Activated CD4-positive, alpha-beta T cell treated with anti-CD3 and anti-CD28 coated beads, Interleukin-2, Interleukin-6, amounts not matched to agents 100 ng/mL and 50 ng/mL, durations not matched to agents 16 hours and 8 hours (primary cell): ENCODE measurements around the gene ZNF142.

Experiments
- DNase-seq: peaks from one replicate; pipeline ENCODE4 v3.0.0-alpha.2; 2020

Gene ZNF142

DNA sequence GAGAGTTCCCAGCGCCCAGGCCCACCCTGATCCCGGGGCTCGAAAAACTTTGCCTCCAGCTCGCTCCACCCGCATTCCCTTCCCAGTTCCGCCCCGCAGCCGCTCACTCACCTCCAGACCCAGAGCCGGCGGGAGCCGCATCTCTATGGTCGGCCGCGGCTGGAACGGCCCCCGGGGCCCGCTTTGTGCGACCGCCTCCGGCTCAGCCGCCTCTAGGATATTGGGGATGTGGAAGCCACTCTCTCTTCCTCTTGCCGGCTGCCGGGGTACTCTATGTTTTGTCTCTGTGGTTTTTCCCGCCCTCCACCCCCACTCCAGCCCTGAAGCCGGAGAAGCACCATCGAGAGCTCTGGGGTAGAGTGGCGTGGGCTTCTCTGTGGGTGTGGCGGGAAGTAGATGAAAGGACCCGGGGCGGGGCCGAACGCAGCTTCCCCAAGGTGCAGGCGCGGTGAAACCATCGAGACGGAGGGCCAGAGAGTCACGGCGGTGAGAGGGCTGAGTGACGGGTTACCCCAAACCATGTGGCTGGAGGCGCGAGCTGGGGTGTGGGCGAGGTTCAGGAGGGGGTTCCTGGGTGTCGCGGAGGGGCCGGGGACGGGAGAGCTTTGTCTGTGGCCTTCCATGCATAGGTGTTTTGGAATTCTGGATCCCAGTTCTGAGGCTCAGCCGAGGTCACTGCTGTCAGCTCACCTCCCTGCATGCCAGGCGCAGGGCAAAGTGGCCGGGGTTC is at the start of gene ZNF142, which contains the start of gene BCS1L:
Gene ZNF142, minus strand, starts transcription at position 366 of the 730 bp plus-strand sequence. CDS start 3,194 bp downstream, outside the sequence.
Gene BCS1L, plus strand, starts transcription at position 426 of the 730 bp plus-strand sequence. CDS start 1,305 bp downstream, outside the sequence.
- DNase-seq = peak; percentile 97

DNA sequence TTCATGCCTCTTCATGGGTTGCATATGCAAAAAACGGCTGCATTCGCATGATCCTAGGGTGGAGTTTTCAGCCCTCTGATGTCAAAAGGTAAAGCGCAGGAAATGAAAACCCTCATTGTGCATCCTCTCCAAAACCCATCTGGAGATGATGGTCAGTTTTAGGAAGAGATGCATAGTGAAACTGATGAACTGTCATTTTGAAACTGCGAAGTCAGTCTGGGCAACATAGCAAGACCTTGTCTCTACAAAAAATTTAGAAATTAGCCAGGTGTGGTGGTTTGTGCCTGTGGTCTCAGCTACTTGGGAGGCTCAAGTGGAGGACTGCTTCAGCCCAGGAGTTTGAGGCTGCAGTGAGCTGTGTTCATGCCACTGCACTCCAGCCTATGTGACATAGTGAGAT is 48.7 kb upstream of the ZNF142 start:
- peak; percentile 70 for DNase-seq

GRCh38 chr2:218703341-218703740 is 43.9 kb upstream of the ZNF142 start:
- DNase-seq = no peak

DNA sequence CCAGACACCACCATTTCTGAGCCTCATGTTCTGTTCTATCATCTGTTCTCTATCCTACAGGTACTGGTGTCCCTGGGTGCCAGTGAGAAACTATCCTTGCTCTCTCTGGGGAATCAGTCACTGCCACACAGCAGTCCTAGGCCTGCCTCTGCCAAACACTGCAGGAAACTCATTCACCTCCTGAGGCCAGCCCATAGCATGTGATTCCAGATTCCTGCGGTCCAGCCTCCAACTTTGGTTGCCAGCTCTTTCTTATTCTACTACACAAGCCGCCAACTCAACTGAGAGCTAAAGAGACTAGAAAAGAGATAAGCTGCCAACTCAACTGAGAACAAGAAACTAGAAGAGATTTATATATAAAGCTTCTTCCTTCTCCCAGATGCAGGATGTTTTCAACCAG is 42.4 kb upstream of the ZNF142 start:
- DNase-seq = no peak

GRCh38 chr2:218698885-218699284 is 39.5 kb upstream of the ZNF142 start:
- no peak for DNase-seq

DNA sequence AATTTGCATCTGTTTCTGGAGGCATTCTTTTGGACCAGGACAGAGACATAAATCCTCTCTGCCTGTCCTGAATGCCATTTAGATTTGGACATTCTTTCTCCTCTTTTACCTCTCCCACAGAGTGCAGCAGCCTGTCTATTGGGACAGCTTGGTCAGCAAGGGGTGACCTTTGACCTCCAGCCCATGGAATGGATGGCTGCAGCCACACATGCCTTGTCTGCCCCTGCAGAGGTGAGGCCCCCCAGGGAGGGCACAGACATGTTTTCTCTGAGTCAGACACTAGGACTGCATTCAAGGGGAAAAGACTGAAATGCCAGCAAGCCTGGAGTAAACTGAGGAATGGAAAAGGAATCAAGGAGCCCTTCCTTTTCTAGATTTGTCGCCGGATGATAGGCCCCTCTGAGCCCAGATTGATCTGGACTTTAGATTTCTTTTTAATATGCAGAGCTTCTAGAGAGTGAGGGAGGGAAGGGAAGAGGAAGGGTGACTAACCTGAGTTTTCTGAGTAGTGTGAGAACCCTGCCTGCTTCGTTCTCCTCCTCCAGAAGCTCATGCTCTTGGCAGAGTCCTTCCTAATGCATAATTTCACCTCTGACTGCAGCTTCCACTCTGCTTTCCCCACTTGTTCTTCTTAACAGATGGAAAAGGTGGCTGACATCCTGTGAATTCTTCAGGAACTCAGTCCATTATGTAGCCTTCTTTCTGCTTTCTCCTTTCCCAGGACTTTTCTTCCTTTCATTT is 35.2 kb upstream of the ZNF142 start:
- DNase-seq = no peak

DNA sequence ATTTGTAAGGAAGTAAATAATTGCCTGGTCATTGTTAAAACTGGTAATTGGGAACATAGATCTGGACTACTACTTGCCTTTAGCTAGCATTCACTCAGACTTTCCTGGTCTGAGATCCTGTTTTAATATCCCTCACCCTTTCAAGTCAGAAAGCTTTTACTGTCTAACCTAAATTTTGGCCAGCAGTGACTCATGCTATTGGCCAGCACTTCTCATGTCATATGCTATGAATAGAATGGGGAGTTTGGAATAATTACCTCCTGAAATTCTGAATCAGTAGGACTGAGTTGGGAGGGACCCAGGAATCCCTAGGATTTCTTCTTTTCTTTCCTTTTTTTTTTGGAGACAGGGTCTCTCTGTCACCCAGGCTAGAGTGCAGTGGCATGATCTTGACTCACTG is 31.8 kb upstream of the ZNF142 start:
- no peak for DNase-seq

DNA sequence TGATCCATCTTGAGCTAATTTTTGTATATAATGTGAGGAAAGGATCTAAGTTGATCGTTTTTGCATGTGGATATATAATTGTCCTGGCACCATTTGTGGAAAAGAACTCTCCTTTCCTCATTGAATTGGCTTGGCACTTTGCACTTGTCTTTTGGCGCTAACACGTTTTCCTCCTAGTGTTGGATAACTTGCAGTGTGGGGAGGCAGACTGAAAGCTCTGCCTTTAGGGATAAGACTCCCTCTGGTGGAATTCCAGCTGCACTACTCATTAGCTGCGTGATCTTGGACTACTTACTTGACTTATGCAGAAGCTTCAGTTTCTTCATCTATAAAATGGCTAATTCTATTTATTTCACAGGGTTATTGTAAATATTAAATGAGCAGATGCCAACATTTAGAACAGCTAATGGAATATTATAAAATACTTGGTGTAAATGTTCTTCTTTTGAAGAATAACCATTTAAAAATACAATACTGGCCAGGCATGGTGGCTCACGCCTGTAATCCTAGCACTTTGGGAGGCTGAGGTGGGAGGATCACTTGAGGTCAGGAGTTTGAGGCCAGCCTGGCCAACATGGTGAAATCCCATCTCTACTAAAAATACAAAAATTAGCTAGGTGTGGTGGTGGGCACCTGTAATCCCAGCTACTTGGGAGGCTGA is 28.1 kb upstream of the ZNF142 start:
- DNase-seq = peak; percentile 49

- DNase-seq = no peak
These were observed 20.6 kb upstream of the ZNF142 start for GRCh38 chr2:218680061-218680460.

DNA sequence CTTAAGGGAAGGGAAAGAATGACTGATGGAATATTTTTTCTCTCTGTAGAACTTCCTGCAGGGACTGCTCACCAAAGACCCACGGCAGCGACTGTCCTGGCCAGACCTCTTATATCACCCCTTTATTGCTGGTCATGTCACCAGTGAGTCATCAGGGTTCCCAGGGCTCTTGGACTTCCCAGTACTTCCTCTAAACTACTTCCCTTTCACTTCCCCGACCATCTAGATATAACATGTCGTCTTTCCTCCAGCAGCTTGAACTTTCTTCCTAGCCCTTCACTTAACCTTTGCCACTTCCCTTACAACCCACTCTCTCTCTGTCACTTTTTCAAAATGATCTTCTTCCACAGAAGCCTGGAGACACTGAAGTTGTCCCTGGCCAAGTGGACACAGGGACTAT is 19.7 kb upstream of the ZNF142 start:
- DNase-seq = no peak

- DNase-seq = peak; percentile 92
These were observed 12.5 kb upstream of the ZNF142 start, which contains the start of the genes RNF25 and STK36 for GRCh38 chr2:218671654-218672566. Gene RNF25 (minus strand): TSS chr2:218672002. CDS start chr2:218671970, 32 bp downstream. Gene STK36 (plus strand): TSS chr2:218672086. CDS start chr2:218672830, 744 bp downstream.

- DNase-seq = no peak
These were observed 11.8 kb upstream of the ZNF142 start for GRCh38 chr2:218671097-218671653.

DNA sequence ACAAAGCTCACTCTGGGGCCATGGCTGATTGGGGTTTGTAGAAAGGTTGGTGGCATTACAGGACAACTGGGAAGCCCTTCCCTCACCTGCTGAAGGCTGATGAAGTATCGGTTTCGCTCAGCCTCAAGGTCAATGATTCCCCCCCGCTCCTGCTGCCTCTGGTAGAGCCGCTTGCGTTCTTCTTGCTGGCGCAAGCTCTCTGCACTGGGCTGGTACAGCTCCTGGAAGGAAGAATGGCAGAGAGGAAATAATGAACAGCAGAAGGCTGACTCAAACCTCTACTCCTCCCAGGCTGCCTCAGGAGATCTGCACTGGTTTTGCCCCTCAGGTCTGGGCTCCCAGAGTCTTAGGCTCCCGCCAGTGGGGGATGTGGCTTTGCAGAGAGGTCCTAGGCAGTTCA is 5.2 kb upstream of the ZNF142 start:
- no peak for DNase-seq

DNA sequence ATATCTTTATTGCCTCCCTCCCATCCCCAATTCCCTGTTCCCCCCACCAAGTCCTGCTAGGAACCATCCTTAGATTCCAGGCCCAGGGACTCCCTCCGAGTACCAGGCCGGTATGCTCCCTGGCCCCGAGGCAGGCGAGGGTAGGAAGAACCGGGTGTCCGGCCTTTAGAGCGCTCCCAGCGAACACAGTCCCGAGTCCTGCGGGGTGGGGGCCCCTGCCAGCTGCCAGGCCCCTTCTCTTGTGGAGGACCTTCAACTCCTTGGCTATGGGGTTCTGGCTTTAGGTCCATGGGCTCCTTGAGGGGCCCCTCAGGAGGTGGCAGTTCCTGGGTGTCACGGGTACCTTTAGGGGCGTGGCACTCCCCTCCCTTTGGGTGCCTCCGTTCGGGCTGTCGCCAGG is 4.5 kb upstream of the ZNF142 start:
- DNase-seq = no peak

DNA sequence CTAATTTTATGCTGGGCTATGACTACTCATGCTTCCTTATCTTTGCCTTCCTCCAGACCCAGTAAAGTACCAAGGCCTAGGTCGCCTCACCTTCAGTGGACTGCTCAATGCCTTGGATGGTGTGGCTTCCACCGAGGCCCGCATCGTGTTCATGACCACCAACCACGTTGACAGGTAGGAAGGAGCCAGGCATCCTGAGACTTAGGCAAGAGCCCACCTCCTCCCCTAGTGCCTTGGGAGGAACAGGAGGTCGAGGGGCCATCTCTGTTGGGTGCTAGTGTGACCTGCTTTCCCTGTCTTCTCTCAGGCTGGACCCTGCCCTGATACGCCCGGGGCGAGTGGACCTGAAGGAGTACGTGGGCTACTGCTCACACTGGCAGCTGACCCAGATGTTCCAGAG is 3.4 kb upstream of the ZNF142 start:
- no peak for DNase-seq

GRCh38 chr2:218662377-218662776 is 3.0 kb upstream of the ZNF142 start:
- no peak for DNase-seq

GRCh38 chr2:218659988-218660358 is 550 bp upstream of the ZNF142 start:
- no peak for DNase-seq

DNA sequence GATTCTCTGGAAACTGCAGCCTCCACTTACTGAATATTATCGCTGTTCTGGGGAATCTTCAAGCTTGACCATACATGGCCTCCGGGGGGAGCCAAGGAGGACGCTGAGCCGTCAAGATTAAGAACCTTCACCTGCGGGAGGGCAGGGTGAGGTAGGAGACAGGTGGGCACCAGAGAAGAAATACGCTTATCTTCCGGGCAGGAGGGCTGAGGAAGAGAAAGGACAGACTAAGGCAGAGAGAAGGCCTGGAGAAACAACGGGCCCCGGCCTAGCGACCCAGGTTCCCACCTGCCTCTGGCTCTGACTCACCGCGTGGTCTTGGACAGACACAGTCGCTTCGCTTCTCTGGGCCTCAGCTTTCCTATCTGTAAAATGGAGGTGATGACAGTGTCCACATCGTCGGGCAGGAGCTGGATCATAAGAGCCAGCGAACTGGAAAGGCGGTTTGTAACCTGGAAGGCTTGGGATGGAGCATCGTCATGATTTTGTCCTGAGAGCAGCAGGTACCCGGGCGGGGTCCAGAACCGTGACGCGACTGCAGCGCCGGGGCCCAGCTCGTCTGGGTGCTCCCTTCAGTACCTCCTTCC is 659 bp downstream of the ZNF142 start:
- DNase-seq = peak; percentile 60

GRCh38 chr2:218655751-218656150 is 3.7 kb downstream of the ZNF142 start:
- DNase-seq = no peak

- no peak for DNase-seq
These were observed 10.7 kb downstream of the ZNF142 start for GRCh38 chr2:218648787-218649100.

DNA sequence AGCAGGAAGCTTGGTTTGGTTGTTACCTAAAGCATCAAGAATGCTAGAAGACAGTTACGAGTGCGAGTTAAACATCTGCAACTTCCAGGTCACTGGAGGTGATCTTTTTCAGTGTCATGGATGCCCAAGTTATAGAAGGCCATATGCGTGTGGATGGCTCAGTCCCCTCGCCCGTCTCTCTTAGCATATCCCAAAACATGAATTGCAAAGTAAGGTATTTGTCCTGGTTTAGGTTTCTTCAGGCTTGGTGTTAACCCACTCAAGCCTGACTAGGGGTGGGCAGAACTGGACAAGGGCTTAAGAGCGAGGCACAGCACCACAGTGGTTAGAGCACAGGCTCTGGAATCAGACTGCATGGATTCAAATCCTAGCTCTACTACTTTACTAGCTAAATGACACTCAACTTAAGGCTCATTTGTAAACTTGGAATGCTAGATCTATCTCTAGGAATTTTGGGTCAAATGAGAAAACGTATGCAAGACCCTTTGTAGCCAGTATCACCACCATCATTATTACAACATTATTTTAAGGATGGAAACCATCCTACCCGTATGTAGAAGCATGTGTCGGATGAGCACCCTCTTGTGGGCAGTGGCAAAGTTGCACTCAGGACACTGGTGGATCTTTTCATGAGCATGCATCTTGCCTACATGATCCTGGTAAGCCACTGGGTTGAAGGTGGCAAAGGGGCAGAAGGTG is 11.2 kb downstream of the ZNF142 start:
- peak; percentile 66 for DNase-seq
